Measurements from ENCODE around the gene TMCO2.
A peak's percentile ranks its signal among the peaks of the same experiment; 100 is the strongest.

The TMCO2 gene

GRCh38 chr1:40258445-40258769 is 10.7 kb downstream of the TMCO2 start:
- no peak for DNase-seq

- DNase-seq: no peak
Observed at GRCh38 chr1:40264354-40264781, 16.6 kb downstream of the TMCO2 start.

GRCh38 chr1:40265298-40265697 is 17.6 kb downstream of the TMCO2 start:
- no peak for DNase-seq

- no peak for DNase-seq
Observed at GRCh38 chr1:40265919-40266318, 18.2 kb downstream of the TMCO2 start.

- no peak for DNase-seq
Observed at GRCh38 chr1:40266786-40267535, 19.2 kb downstream of the TMCO2 start.

GRCh38 chr1:40267767-40268187 is 20.0 kb downstream of the TMCO2 start:
- peak; percentile 66 for DNase-seq

- DNase-seq: no peak
Observed at GRCh38 chr1:40268211-40268610, 20.5 kb downstream of the TMCO2 start.

- DNase-seq: peak; percentile 49
Observed at GRCh38 chr1:40270152-40270834, 22.6 kb downstream of the TMCO2 start.

GRCh38 chr1:40272653-40273213 is 25.0 kb downstream of the TMCO2 start:
- DNase-seq: no peak

GRCh38 chr1:40273547-40274166 is 25.9 kb downstream of the TMCO2 start:
- DNase-seq: no peak

GRCh38 chr1:40274331-40274730 is 26.6 kb downstream of the TMCO2 start:
- no peak for DNase-seq

GRCh38 chr1:40276122-40276521 is 28.4 kb downstream of the TMCO2 start:
- no peak for DNase-seq

GRCh38 chr1:40281853-40282252 is 34.1 kb downstream of the TMCO2 start:
- DNase-seq: no peak

- DNase-seq: no peak
Observed at GRCh38 chr1:40291293-40291692, 43.6 kb downstream of the TMCO2 start.

GRCh38 chr1:40299366-40300248 is 51.9 kb downstream of the TMCO2 start:
- DNase-seq: no peak

- DNase-seq: no peak
Observed at GRCh38 chr1:40300249-40300567, 52.5 kb downstream of the TMCO2 start.

- no peak for DNase-seq
Observed at GRCh38 chr1:40300651-40301050, 52.9 kb downstream of the TMCO2 start.

- no peak for DNase-seq
Observed at GRCh38 chr1:40301066-40301465, 53.3 kb downstream of the TMCO2 start.
